WTC11 (cell line): Measurements from ENCODE around the gene MAPK11. TPM values are rescaled to one million over a fixed set of nuclear protein-coding genes. Genes with fewer than 3 reads are reported as not detected.

Experiments used
- ATAC-seq: fragments of 200-7000 bp; cut with Tn5 transposase; 2 replicates; pipeline ENCODE4 v1.10.0; 2021; ENCODE audit warnings: mild to moderate bottlenecking, moderate library complexity
- CTCF ChIA-PET: fragments of 300-600 bp; sonication (Branson Sonifier 250); formaldehyde crosslinking; loops from one replicate; lab custom pipeline; 2021; ENCODE audit warnings: antibody characterized with exemption; lab: Charles Lee
- POLR2A ChIA-PET: fragments of 350-600 bp; sonication (Branson Sonifier 250); formaldehyde crosslinking; loops from one replicate; lab custom pipeline; 2021; ENCODE audit warnings: antibody characterized with exemption; lab: Charles Lee
- DNase-seq: peaks from one replicate; pipeline ENCODE4 v3.0.0; 2021; ENCODE audit warnings: low spot score
- H3K27ac Mint-ChIP-seq: 2 replicates; pipeline ENCODE4 v1.8.0; 2021; ENCODE audit warnings: mixed read lengths
- H3K27me3 Mint-ChIP-seq: 2 replicates; pipeline ENCODE4 v1.8.0; 2021; ENCODE audit warnings: low read depth, mild to moderate bottlenecking, moderate library complexity, mixed read lengths
- H3K36me3 Mint-ChIP-seq: 2 replicates; pipeline ENCODE4 v1.8.0; 2021; ENCODE audit warnings: mixed read lengths
- H3K4me1 Mint-ChIP-seq: 2 replicates; pipeline ENCODE4 v1.8.0; 2022; ENCODE audit warnings: mixed read lengths
- H3K4me3 Mint-ChIP-seq: 2 replicates; pipeline ENCODE4 v1.8.0; 2021; ENCODE audit warnings: mild to moderate bottlenecking, moderate library complexity, mixed read lengths
- H3K9me3 Mint-ChIP-seq: 2 replicates; pipeline ENCODE4 v1.8.0; 2021; ENCODE audit warnings: mixed read lengths
- CBFB ChIP-seq: sonication (generic); formaldehyde crosslinking; IDR thresholded peaks from 2 replicates; pipeline ENCODE4 v1.8.1; 2022; ENCODE audit warnings: mild to moderate bottlenecking, low read depth, missing genetic modification reagents
- EMX1 ChIP-seq: fragments of 250-450 bp; sonication (Bioruptor Pico); IDR thresholded peaks from 2 replicates; pipeline ENCODE4 v1.8.0; 2021; ENCODE audit warnings: mild to moderate bottlenecking
- ERG ChIP-seq: fragments of 250-450 bp; sonication (Bioruptor Pico); IDR thresholded peaks from 2 replicates; pipeline ENCODE4 v1.8.0; 2021; ENCODE audit warnings: mild to moderate bottlenecking
- ESRRA ChIP-seq: sonication (generic); formaldehyde crosslinking; IDR thresholded peaks from 2 replicates; pipeline ENCODE4 v1.8.1; 2022; ENCODE audit warnings: mild to moderate bottlenecking, missing genetic modification reagents, borderline replicate concordance
- ETV6 ChIP-seq: sonication (generic); formaldehyde crosslinking; IDR thresholded peaks from 2 replicates; pipeline ENCODE4 v1.8.1; 2022; ENCODE audit warnings: mild to moderate bottlenecking, missing genetic modification reagents
- FOXJ3 ChIP-seq: sonication (generic); formaldehyde crosslinking; IDR thresholded peaks from 2 replicates; pipeline ENCODE4 v1.9.0; 2021; ENCODE audit warnings: missing genetic modification reagents, mild to moderate bottlenecking, borderline replicate concordance
- FOXP4 ChIP-seq: sonication (generic); formaldehyde crosslinking; IDR thresholded peaks from 2 replicates; pipeline ENCODE4 v1.8.0; 2022; ENCODE audit warnings: mild to moderate bottlenecking, missing genetic modification reagents
- HMGA2 ChIP-seq: fragments of 250-450 bp; sonication (Bioruptor Pico); IDR thresholded peaks from 2 replicates; pipeline ENCODE4 v1.4.0; 2021; ENCODE audit warnings: mild to moderate bottlenecking, moderate library complexity
- IRF2 ChIP-seq: sonication (generic); formaldehyde crosslinking; IDR thresholded peaks from 2 replicates; pipeline ENCODE4 v1.8.0; 2022; ENCODE audit warnings: low read depth, missing genetic modification reagents, borderline replicate concordance
- MXD4 ChIP-seq: fragments of 250-450 bp; sonication (Bioruptor Pico); IDR thresholded peaks from 2 replicates; pipeline ENCODE4 v1.8.0; 2021; ENCODE audit warnings: mild to moderate bottlenecking, moderate library complexity, borderline replicate concordance
- MYBL2 ChIP-seq: sonication (generic); formaldehyde crosslinking; IDR thresholded peaks from 2 replicates; pipeline ENCODE4 v1.8.1; 2023; ENCODE audit warnings: mild to moderate bottlenecking, moderate library complexity, missing genetic modification reagents
- NR2C2 ChIP-seq: sonication (generic); formaldehyde crosslinking; IDR thresholded peaks from 2 replicates; pipeline ENCODE4 v1.8.0; 2022; ENCODE audit warnings: mild to moderate bottlenecking, missing genetic modification reagents
- NR3C1 ChIP-seq: sonication (generic); formaldehyde crosslinking; conservative IDR thresholded peaks from 2 replicates; pipeline ENCODE4 v1.8.1; 2023; ENCODE audit warnings: low read depth, mild to moderate bottlenecking, missing genetic modification reagents
- PRRX2 ChIP-seq: fragments of 250-450 bp; sonication (Bioruptor Pico); IDR thresholded peaks from 2 replicates; pipeline ENCODE4 v1.8.0; 2021; ENCODE audit warnings: mild to moderate bottlenecking
- SP1 ChIP-seq: sonication (generic); formaldehyde crosslinking; conservative IDR thresholded peaks from 2 replicates; pipeline ENCODE4 v1.8.1; 2022; ENCODE audit warnings: missing genetic modification reagents
- TEAD1 ChIP-seq: sonication (generic); formaldehyde crosslinking; IDR thresholded peaks from 2 replicates; pipeline ENCODE4 v1.8.0; 2022; ENCODE audit warnings: mild to moderate bottlenecking, missing genetic modification reagents
- TEAD4 ChIP-seq: sonication (generic); formaldehyde crosslinking; IDR thresholded peaks from 2 replicates; pipeline ENCODE4 v1.8.0; 2022; ENCODE audit warnings: mild to moderate bottlenecking, missing genetic modification reagents
- ZBTB21 ChIP-seq: sonication (generic); formaldehyde crosslinking; IDR thresholded peaks from 2 replicates; pipeline ENCODE4 v1.8.1; 2023; ENCODE audit warnings: mild to moderate bottlenecking, missing genetic modification reagents, borderline replicate concordance
- ZNF423 ChIP-seq: fragments of 250-450 bp; sonication (Bioruptor Pico); IDR thresholded peaks from 2 replicates; pipeline ENCODE4 v2.1.2; 2022; ENCODE audit warnings: mild to moderate bottlenecking, moderate library complexity
- total RNA-seq: library from RNA; stranded (reverse); gene quantifications from 3 replicates; pipeline ENCODE4 v1.2.3, GENCODE V29; 2021
- TF ChIP-seq, protein P1 (sequence below): fragments of 250-450 bp; sonication (Bioruptor Pico); IDR thresholded peaks from 2 replicates; pipeline ENCODE4 v1.9.0; 2021; ENCODE audit warnings: mild to moderate bottlenecking

MAPK11 gene
- total RNA-seq, 1 experiment from 2014 or later = 2.3 TPM

GRCh38 chr22:50222508-50222907 lies 47.7 kb downstream of the MAPK11 start:
- ATAC-seq = no peak
- no peaks in the 10 kb centered on the region for H3K27me3 Mint-ChIP-seq
- peaks cover 31% of the 10 kb centered on the region for H3K36me3 Mint-ChIP-seq
- no peak overlapping the region for H3K27ac Mint-ChIP-seq
- no peak for TF ChIP-seq ETV6 (CRISPR knock-in tag)
- H3K4me1 Mint-ChIP-seq = peaks cover 5% of the 10 kb centered on the region; the same call in 1 of the 2 replicates
- H3K4me3 Mint-ChIP-seq = no peak overlapping the region
- ChIA-PET CTCF (interaction anchor here (0.6 kb wide), 1 partner anchor 15 kb away, joined by 3 read pairs; no protein-coding TSS in a partner anchor), POLR2A (no interaction called here)
- DNase-seq = no peak
- H3K9me3 Mint-ChIP-seq = no peaks in the 10 kb centered on the region

GRCh38 chr22:50221410-50222300 lies 48.5 kb downstream of the MAPK11 start:
- DNase-seq = no peak
- H3K9me3 Mint-ChIP-seq = no peaks in the 10 kb centered on the region
- POLR2A ChIA-PET = no interaction called here
- no peaks in the 10 kb centered on the region for H3K27me3 Mint-ChIP-seq
- H3K4me1 Mint-ChIP-seq = peaks cover 5% of the 10 kb centered on the region; the same call in 1 of the 2 replicates
- H3K36me3 Mint-ChIP-seq = peaks cover 33% of the 10 kb centered on the region
- H3K4me3 Mint-ChIP-seq = no peak overlapping the region
- TF ChIP-seq, protein P1, sequence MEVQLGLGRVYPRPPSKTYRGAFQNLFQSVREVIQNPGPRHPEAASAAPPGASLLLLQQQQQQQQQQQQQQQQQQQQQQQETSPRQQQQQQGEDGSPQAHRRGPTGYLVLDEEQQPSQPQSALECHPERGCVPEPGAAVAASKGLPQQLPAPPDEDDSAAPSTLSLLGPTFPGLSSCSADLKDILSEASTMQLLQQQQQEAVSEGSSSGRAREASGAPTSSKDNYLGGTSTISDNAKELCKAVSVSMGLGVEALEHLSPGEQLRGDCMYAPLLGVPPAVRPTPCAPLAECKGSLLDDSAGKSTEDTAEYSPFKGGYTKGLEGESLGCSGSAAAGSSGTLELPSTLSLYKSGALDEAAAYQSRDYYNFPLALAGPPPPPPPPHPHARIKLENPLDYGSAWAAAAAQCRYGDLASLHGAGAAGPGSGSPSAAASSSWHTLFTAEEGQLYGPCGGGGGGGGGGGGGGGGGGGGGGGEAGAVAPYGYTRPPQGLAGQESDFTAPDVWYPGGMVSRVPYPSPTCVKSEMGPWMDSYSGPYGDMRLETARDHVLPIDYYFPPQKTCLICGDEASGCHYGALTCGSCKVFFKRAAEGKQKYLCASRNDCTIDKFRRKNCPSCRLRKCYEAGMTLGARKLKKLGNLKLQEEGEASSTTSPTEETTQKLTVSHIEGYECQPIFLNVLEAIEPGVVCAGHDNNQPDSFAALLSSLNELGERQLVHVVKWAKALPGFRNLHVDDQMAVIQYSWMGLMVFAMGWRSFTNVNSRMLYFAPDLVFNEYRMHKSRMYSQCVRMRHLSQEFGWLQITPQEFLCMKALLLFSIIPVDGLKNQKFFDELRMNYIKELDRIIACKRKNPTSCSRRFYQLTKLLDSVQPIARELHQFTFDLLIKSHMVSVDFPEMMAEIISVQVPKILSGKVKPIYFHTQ (CRISPR knock-in tag) = no peak
- no peak overlapping the region for H3K27ac Mint-ChIP-seq
- CTCF ChIA-PET = interaction anchor here (0.7 to 1.0 kb wide), 3 partner anchors 19 to 80 kb away, joined by 3 to 5 read pairs (median 3); no protein-coding TSS in a partner anchor
- no peak for ATAC-seq

- POLR2A ChIA-PET = no interaction called here
- peaks cover 35% of the 10 kb centered on the region for H3K36me3 Mint-ChIP-seq
- no peak for ATAC-seq
- TF ChIP-seq SP1 (CRISPR knock-in tag) (no peak), MYBL2 (CRISPR knock-in tag) (no peak), MXD4 (CRISPR knock-in tag) (no peak), CBFB (CRISPR knock-in tag) (no peak)
- TF ChIP-seq, all 79 proteins: peak for 0
- no peak overlapping the region for H3K27ac Mint-ChIP-seq
- no peaks in the 10 kb centered on the region for H3K27me3 Mint-ChIP-seq
- peaks cover 5% of the 10 kb centered on the region; the same call in 1 of the 2 replicates for H3K4me1 Mint-ChIP-seq
- CTCF ChIA-PET = interaction anchor here (0.7 to 1.0 kb wide), 3 partner anchors 20 to 79 kb away, joined by 3 to 5 read pairs (median 3); no protein-coding TSS in a partner anchor
- DNase-seq = no peak
- no peak overlapping the region for H3K4me3 Mint-ChIP-seq
- H3K9me3 Mint-ChIP-seq = no peaks in the 10 kb centered on the region
Measured at GRCh38 chr22:50220603-50221409, 49.4 kb downstream of the MAPK11 start.

GRCh38 chr22:50219800-50220602 lies 50.2 kb downstream of the MAPK11 start:
- ChIA-PET CTCF (no interaction called here), POLR2A (no interaction called here)
- Mint-ChIP-seq H3K36me3 (peaks cover 36% of the 10 kb centered on the region), H3K4me1 (peaks cover 5% of the 10 kb centered on the region; the same call in 1 of the 2 replicates), H3K4me3 (no peak overlapping the region), H3K27me3 (no peaks in the 10 kb centered on the region), H3K27ac (no peak overlapping the region), H3K9me3 (no peaks in the 10 kb centered on the region)
- ATAC-seq (no peak), DNase-seq (no peak)
- TF ChIP-seq ZBTB21 (CRISPR knock-in tag) = no peak
- no peak for TF ChIP-seq ERG (CRISPR knock-in tag)
- no peak for TF ChIP-seq ESRRA (CRISPR knock-in tag)
- no peak for TF ChIP-seq PRRX2
- TF ChIP-seq EMX1 (CRISPR knock-in tag) = no peak
- TF ChIP-seq FOXP4 (CRISPR knock-in tag) = no peak
- TF ChIP-seq FOXJ3 (CRISPR knock-in tag) = no peak
- no peak for TF ChIP-seq NR2C2 (CRISPR knock-in tag)
- no peak for TF ChIP-seq HMGA2 (CRISPR knock-in tag)
- TF ChIP-seq TEAD4 (CRISPR knock-in tag) = no peak
- TF ChIP-seq IRF2 = no peak
- TF ChIP-seq TEAD1 = no peak
- no peak for TF ChIP-seq ZNF423 (CRISPR knock-in tag)
- no peak for TF ChIP-seq NR3C1 (CRISPR knock-in tag)
